ENCODE results near the gene DIDO1. TPM values are rescaled to one million over a fixed set of nuclear protein-coding genes. Genes with fewer than 3 reads are reported as not detected.

The DIDO1 gene
- total and polyA plus RNA-seq, 2 of the 4 experiments (the other 2 are of a cell fraction): 21.8 to 28.1 TPM

DNA sequence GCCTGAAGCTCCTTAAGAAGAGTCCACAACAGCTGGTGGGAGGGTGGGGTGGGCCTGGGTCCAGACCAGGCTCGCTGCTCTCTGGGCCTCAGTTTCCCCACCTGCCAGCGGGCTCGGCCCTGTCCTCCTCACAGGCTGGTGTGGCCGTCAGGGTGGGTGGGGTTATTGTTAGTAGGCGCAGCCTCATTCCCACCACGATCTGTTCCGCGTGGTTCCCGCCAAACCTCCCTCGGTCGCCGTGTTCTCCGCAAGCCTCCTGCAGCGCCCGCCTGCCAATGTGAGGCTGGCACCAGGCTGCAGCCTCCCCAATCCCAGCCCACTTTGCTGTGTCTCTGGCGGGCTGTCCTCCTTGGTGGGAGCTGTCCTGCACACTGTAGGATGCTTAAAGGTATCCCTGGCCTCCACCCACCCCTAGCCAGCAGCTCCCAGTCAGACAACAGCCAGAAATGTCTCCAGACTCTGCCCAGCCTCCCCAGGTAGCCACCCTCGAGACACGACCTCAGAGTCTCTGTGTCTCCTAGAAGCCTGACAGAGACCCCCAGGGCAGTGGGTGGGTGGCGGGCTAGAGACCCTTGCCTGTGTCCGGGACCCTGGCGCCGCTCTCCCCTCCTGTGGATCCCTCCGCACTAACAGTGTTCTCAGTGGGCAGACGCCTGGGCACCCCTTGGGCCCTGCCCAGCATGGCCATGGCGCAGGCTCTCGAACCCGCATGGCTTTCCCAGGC lies 41.5 kb upstream of the DIDO1 start:
- WGBS, 2 experiments (ENCODE audit: extremely low coverage in 2 of 2, insufficient read length in 1 of 2): 94% methylated on average over 3 of the region's 27 CpGs; no CpG with 5 or more reads in 1 of the 2 experiments
- TF ChIP-seq CEBPB (IDR thresholded peaks at IDR 0.05; ENCODE audit: low read depth, low read length) (no peak), RAD21 (IDR thresholded peaks at IDR 0.05; ENCODE audit: low read length) (no peak), RCOR1 (IDR thresholded peaks at IDR 0.05; ENCODE audit: insufficient replicate concordance, low read length) (no peak), MAFK (IDR thresholded peaks at IDR 0.05; ENCODE audit: low read depth, low read length) (no peak), FOS (IDR thresholded peaks at IDR 0.05; ENCODE audit: low read depth, low read length) (no peak), CTCF (conservative IDR thresholded peaks at IDR 0.05; ENCODE audit: low read depth, low read length) (no peak), MXI1 (IDR thresholded peaks at IDR 0.05; ENCODE audit: borderline replicate concordance, low read depth, low read length) (no peak), USF2 (IDR thresholded peaks at IDR 0.05; ENCODE audit: low read depth, low read length) (no peak), POLR2A (IDR thresholded peaks at IDR 0.05; ENCODE audit: low read depth, low read length) (no peak), NFE2L2 (IDR thresholded peaks at IDR 0.05; ENCODE audit: low read depth, low read length) (no peak), CHD1 (IDR thresholded peaks at IDR 0.05; ENCODE audit: low read depth, low read length) (no peak), RFX5 (IDR thresholded peaks at IDR 0.05; ENCODE audit: low read depth, low read length) (no peak), MAZ (IDR thresholded peaks at IDR 0.05; ENCODE audit: borderline replicate concordance, low read depth, low read length) (no peak), SMC3 (IDR thresholded peaks at IDR 0.05; ENCODE audit: low read depth, low read length) (no peak), BHLHE40 (IDR thresholded peaks at IDR 0.05; ENCODE audit: low read depth, low read length) (no peak)
- TF ChIP-seq, protein P1, sequence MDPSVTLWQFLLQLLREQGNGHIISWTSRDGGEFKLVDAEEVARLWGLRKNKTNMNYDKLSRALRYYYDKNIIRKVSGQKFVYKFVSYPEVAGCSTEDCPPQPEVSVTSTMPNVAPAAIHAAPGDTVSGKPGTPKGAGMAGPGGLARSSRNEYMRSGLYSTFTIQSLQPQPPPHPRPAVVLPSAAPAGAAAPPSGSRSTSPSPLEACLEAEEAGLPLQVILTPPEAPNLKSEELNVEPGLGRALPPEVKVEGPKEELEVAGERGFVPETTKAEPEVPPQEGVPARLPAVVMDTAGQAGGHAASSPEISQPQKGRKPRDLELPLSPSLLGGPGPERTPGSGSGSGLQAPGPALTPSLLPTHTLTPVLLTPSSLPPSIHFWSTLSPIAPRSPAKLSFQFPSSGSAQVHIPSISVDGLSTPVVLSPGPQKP (IDR thresholded peaks at IDR 0.05; ENCODE audit: borderline replicate concordance, low read depth, low read length): no peak
- dilution Hi-C loops (cut with HindIII; ENCODE audit: low sequenced_read_pairs, unreplicated experiment): no loop called here

More for the DNA sequence above, 41.5 kb upstream of the DIDO1 start:
- in situ Hi-C loops (cut with MboI; ENCODE audit: low sequenced_read_pairs): no loop called here
- Histone ChIP-seq H4K8ac (ENCODE audit: low read depth in 2 of 2, low read length in 2 of 2) (no peak overlapping the region), H3K9me1 (ENCODE audit: insufficient read depth, low read length) (no peaks in the 10 kb centered on the region), H2BK15ac (ENCODE audit: low read depth, low read length) (no peak overlapping the region), H4K20me1 (ENCODE audit: insufficient read depth, low read length) (no peaks in the 10 kb centered on the region), H3K9me3 (ENCODE audit: control insufficient read depth, insufficient read depth, low read length) (no peaks in the 10 kb centered on the region), H2AK9ac (replicated peaks; ENCODE audit: low read depth, low read length, poor library complexity) (no peak overlapping the region), H3K4me2 (ENCODE audit: low read depth, low read length) (no peak overlapping the region), H3K14ac (replicated peaks; ENCODE audit: low read depth, low read length) (no peak overlapping the region), H2AFZ (replicated peaks; ENCODE audit: low read length, poor library complexity) (no peak overlapping the region), H3K27ac (ENCODE audit: insufficient read depth, low read length) (no peak overlapping the region), H3K27me3 (ENCODE audit: control insufficient read depth, insufficient read depth, low read length) (peaks cover 40% of the 10 kb centered on the region), H4K5ac (ENCODE audit: low read depth, low read length) (no peak overlapping the region), H2AK5ac (ENCODE audit: low read depth, low read length) (no peak overlapping the region), H3K56ac (ENCODE audit: extremely low read depth, insufficient read depth, low read length) (no peak overlapping the region), H4K91ac (ENCODE audit: insufficient read depth, low read depth, low read length) (no peak overlapping the region), H2BK20ac (ENCODE audit: low read depth, low read length) (no peak overlapping the region), H3K79me1 (ENCODE audit: low read depth in 1 of 2, low read length in 2 of 2) (no peaks in the 10 kb centered on the region), H3K4me3 (ENCODE audit: insufficient read depth, low read depth, low read length) (no peak overlapping the region), H3K4ac (ENCODE audit: low read depth, low read length) (no peak overlapping the region), H3K36me3 (ENCODE audit: control insufficient read depth, insufficient read depth, low read length) (no peaks in the 10 kb centered on the region), H3K23ac (ENCODE audit: low read depth, low read length) (no peak overlapping the region), H2BK5ac (ENCODE audit: low read depth, low read length, poor library complexity, severe bottlenecking) (no peak overlapping the region), H3K18ac (ENCODE audit: low read depth, low read length) (no peak overlapping the region), H3K9ac (ENCODE audit: low read depth, low read length) (no peak overlapping the region), H3K4me1 (ENCODE audit: control insufficient read depth, insufficient read depth, low read length) (no peaks in the 10 kb centered on the region), H2BK120ac (ENCODE audit: low read depth, low read length) (no peak overlapping the region)
- BruUV-seq (replicated peaks): no TSS peak
- ChIA-PET CTCF (no interaction called here), POLR2A (ENCODE audit: unreplicated experiment) (no interaction called here)
- ATAC-seq (ENCODE audit: low read depth): no peak
- intact Hi-C loops (cut with micrococcal nuclease): no loop called here
- no peak for DNase-seq

Data from IMR-90 (cell line).